Coronary artery (tissue), 2 donors: ENCODE data around the gene TMEM269.

ENCODE experiments used
- DNase-seq: peaks from one replicate; pipeline ENCODE4 v3.0.0-alpha.2; 2017; ENCODE audit warnings: low spot score
- H3K27ac ChIP-seq, 2 donors: fragments of 200-600 bp; sonication (generic); one replicate each; pipeline ENCODE4 v1.5.1; 2016 to 2019
- H3K4me3 ChIP-seq: fragments of 200-600 bp; sonication (generic); 2 replicates; pipeline ENCODE4 v1.5.1; 2016; ENCODE audit warnings: mild to moderate bottlenecking, moderate library complexity
- CTCF ChIP-seq: fragments of 200-600 bp; sonication (generic); IDR thresholded peaks from one replicate; pipeline ENCODE4 v1.5.1; 2019; ENCODE audit warnings: antibody characterized with exemption

Gene TMEM269

GRCh38 chr1:42788021-42788420, 3.2 kb downstream of the TMEM269 start:
- H3K27ac ChIP-seq, result no peak overlapping the region

GRCh38 chr1:42793824-42794223, 9.0 kb downstream of the TMEM269 start:
- TF ChIP-seq CTCF, result no peak
- Histone ChIP-seq H3K27ac (no peak overlapping the region), H3K4me3 (no peak overlapping the region)
- no peak for DNase-seq

More at GRCh38 chr1:42788021-42788420, 3.2 kb downstream of the TMEM269 start:
- TF ChIP-seq CTCF, result no peak
- DNase-seq, result no peak
- no peak overlapping the region for H3K4me3 ChIP-seq

GRCh38 chr1:42797414-42797813, 12.6 kb downstream of the TMEM269 start:
- no peak for TF ChIP-seq CTCF
- Histone ChIP-seq H3K27ac (no peak overlapping the region), H3K4me3 (no peak overlapping the region)
- DNase-seq, result no peak

GRCh38 chr1:42797979-42798378, 13.2 kb downstream of the TMEM269 start:
- Histone ChIP-seq H3K27ac (no peak overlapping the region), H3K4me3 (no peak overlapping the region)
- DNase-seq, result no peak
- TF ChIP-seq CTCF, result no peak

GRCh38 chr1:42801832-42802473, 17.2 kb downstream of the TMEM269 start:
- no peak for TF ChIP-seq CTCF
- Histone ChIP-seq H3K27ac (peak overlapping the region in 1 of 2 donors; percentile 17), H3K4me3 (no peak overlapping the region)
- no peak for DNase-seq

- DNase-seq, result no peak
- TF ChIP-seq CTCF, result no peak
- no peak overlapping the region for H3K4me3 ChIP-seq
- no peak overlapping the region for H3K27ac ChIP-seq
These were observed 21.4 kb downstream of the TMEM269 start for GRCh38 chr1:42806171-42806570.

- no peak for TF ChIP-seq CTCF
- no peak overlapping the region for H3K27ac ChIP-seq
- H3K4me3 ChIP-seq, result no peak overlapping the region
- DNase-seq, result no peak
These were observed 21.8 kb downstream of the TMEM269 start for GRCh38 chr1:42806593-42806992.
